Measurements from ENCODE around the gene USP22. TPM values are rescaled to one million over a fixed set of nuclear protein-coding genes. Genes with fewer than 3 reads are reported as not detected.

Gene USP22
- total RNA-seq, 1 donor from 2014 or later, result 279 TPM

DNA sequence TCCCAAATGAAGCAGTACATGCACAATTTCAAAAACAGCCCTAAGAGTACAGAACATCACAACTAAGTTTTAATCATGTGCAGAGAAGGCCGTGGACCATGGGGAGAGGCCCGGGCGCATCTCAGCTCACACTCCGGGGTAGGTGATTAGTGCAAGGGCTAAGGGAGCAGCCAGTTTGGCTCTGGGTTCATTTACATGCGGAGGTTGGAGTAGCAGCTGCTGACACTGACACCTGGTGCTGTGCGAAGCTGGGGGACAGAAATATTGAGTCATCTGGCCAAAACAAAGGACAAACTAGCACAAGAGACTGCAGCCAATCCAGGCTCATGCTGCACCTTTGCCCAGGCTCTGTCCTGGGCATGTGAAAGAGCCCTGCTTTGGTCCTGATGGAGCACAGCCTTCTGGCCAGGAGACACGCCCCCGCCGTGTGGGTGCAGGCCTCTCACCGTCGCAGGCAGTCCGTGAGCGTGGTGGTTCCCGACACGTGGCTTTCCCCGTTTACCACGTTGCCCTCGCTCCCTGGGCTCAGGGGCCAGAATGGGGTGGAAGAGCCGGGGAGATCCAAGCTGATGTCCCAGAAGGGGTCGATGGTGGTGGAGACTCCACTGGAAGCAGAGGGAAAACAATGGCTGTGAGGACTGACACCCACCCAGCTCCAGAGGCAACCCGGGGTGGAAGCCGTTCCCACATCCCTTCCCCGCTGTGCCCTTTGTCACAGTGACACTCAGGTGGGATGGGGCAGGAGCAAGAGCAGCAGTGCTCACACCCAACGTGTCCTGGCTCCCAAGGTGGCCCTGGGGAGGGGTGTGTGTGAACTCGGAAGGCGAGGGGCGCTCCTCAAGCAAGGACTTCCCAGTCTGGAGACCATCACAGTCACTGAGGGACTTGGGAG lies 31.9 kb downstream of the USP22 start:
- Mint-ChIP-seq H3K4me1 (ENCODE audit: unreplicated experiment) (no peaks in the 10 kb centered on the region), H3K4me3 (no peak overlapping the region), H3K27me3 (no peaks in the 10 kb centered on the region), H3K27ac (no peak overlapping the region), H3K36me3 (peaks cover 36% of the 10 kb centered on the region), H3K9me3 (no peaks in the 10 kb centered on the region)
- no peak for TF ChIP-seq CTCF (conservative IDR thresholded peaks at IDR 0.05)
- no peak for DNase-seq (ENCODE audit: extremely low spot score, unreplicated experiment)

GRCh38 chr17:21008992-21009671 lies 33.7 kb downstream of the USP22 start:
- Mint-ChIP-seq H3K36me3 (peaks cover 35% of the 10 kb centered on the region), H3K4me3 (no peak overlapping the region), H3K27ac (no peak overlapping the region), H3K27me3 (no peaks in the 10 kb centered on the region), H3K9me3 (no peaks in the 10 kb centered on the region), H3K4me1 (ENCODE audit: unreplicated experiment) (no peaks in the 10 kb centered on the region)
- no peak for DNase-seq (ENCODE audit: extremely low spot score, unreplicated experiment)
- no peak for TF ChIP-seq CTCF (conservative IDR thresholded peaks at IDR 0.05)

GRCh38 chr17:21008160-21008915 lies 34.5 kb downstream of the USP22 start:
- Mint-ChIP-seq H3K27me3 (no peaks in the 10 kb centered on the region), H3K4me1 (ENCODE audit: unreplicated experiment) (no peaks in the 10 kb centered on the region), H3K9me3 (no peaks in the 10 kb centered on the region), H3K27ac (no peak overlapping the region), H3K4me3 (no peak overlapping the region), H3K36me3 (peaks cover 32% of the 10 kb centered on the region)
- DNase-seq (ENCODE audit: extremely low spot score, unreplicated experiment), result no peak
- TF ChIP-seq CTCF (conservative IDR thresholded peaks at IDR 0.05), result no peak

DNA sequence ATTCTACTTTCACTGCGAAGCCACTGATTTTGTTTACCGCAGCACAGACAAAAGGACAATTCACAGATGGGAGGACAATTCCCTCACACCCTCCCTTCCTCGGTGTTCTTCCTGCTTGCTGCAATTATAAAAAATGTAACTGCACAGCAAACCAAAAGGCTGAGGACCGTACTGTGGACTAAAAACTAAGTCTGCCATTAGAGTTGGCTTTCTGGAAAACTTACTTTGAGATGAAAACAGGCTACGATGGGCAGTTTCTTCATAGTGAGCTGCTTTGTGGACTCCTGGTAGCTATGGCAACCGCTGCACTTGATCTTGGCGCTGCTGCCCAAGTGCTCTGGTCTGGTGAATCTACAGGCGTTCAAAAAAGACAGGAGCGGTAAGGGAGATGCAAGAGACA lies 35.2 kb downstream of the USP22 start:
- TF ChIP-seq CTCF (conservative IDR thresholded peaks at IDR 0.05), result no peak
- Mint-ChIP-seq H3K4me1 (ENCODE audit: unreplicated experiment) (no peaks in the 10 kb centered on the region), H3K27me3 (no peaks in the 10 kb centered on the region), H3K4me3 (no peak overlapping the region), H3K36me3 (peaks cover 28% of the 10 kb centered on the region), H3K27ac (no peak overlapping the region), H3K9me3 (no peaks in the 10 kb centered on the region)
- DNase-seq (ENCODE audit: extremely low spot score, unreplicated experiment), result no peak

DNA sequence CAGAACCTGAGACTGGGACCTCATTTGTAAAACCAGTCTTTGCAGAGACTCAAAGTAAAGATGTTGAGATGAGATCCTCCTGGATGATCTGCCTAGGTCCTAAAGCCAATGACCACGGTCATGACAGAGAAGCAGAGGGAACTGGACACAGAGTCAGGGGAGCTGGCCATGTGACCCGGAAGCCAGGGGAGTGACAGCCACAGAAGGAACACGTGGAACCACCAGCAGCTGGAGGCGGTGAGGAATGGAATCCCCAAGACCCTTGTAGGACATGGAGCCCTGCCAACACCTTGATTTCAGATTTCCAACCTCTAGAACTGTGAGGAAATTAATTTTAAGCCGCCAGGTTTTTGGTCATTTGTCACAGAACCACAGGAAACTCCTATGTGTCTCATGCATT lies 37.0 kb downstream of the USP22 start:
- Mint-ChIP-seq H3K4me3 (no peak overlapping the region), H3K4me1 (ENCODE audit: unreplicated experiment) (peaks cover 5% of the 10 kb centered on the region), H3K27me3 (no peaks in the 10 kb centered on the region), H3K27ac (no peak overlapping the region), H3K9me3 (no peaks in the 10 kb centered on the region), H3K36me3 (peaks cover 30% of the 10 kb centered on the region)
- no peak for DNase-seq (ENCODE audit: extremely low spot score, unreplicated experiment)
- no peak for TF ChIP-seq CTCF (conservative IDR thresholded peaks at IDR 0.05)

Measured in type B pancreatic cell (in vitro differentiated cells).